Colonic mucosa (tissue), 4 donors: ENCODE measurements around the gene SPRED3. TPM values are rescaled to one million over a fixed set of nuclear protein-coding genes. Genes with fewer than 3 reads are reported as not detected.
"Not testable (repeated sequence)": the region's sequence is repeated elsewhere in the genome, so short reads cannot be mapped to it uniquely, and the experiment has no call there.

Source experiments
- DNase-seq: peaks from one replicate; pipeline ENCODE4 v3.0.0-alpha.2; 2020
- H3K27ac ChIP-seq: fragments of 200-600 bp; one replicate; pipeline ENCODE4 v1.8.0; 2021
- H3K27me3 ChIP-seq: fragments of 200-600 bp; one replicate; pipeline ENCODE4 v1.8.0; 2021
- H3K36me3 ChIP-seq: fragments of 200-600 bp; one replicate; pipeline ENCODE4 v1.8.0; 2021
- H3K4me1 ChIP-seq: fragments of 200-600 bp; one replicate; pipeline ENCODE4 v1.8.0; 2021; ENCODE audit warnings: mild to moderate bottlenecking
- H3K4me3 ChIP-seq: fragments of 200-600 bp; one replicate; pipeline ENCODE4 v1.8.0; 2021
- H3K9ac ChIP-seq, 2 donors: one replicate each; pipeline ENCODE4 v1.7.0; 2013; ENCODE audit warnings: control low read depth in 2 of 2, low read depth in 2 of 2, low read length in 2 of 2
- H3K9me3 ChIP-seq: fragments of 200-600 bp; one replicate; pipeline ENCODE4 v1.8.0; 2021
- CTCF ChIP-seq: fragments of 200-600 bp; IDR thresholded peaks from one replicate; pipeline ENCODE4 v1.8.0; 2022; ENCODE audit warnings: antibody characterized with exemption, mild to moderate bottlenecking
- intact Hi-C: fragments of 100-400 bp; cut with DNase I; formaldehyde crosslinking; loops from one replicate; pipeline ENCODE4 v1.14.1; 2022
- total RNA-seq, 2 donors: library from RNA; stranded (reverse); fragmentation: NEBNext Ultra II Directional in 1 of 2; extraction: Animal tissue kit (Norgen Biotek cat#: 25700) in 1 of 2; gene quantifications; one replicate each; pipeline ENCODE4 v1.2.1, GENCODE V29; 2021
- donor health status: healthy.
- donor health status: DM: no; HTN: no; CAD: no.
- donor health status: DM: no; HTN: no; CAD: no.

The SPRED3 gene
- total RNA-seq, 2 donors from 2014 or later: 0.61 to 0.99 TPM

- peak within 1 kb of the TSS; percentile 84 for H3K27ac ChIP-seq
- peak within 1 kb of the TSS; percentile 97 for H3K4me3 ChIP-seq
- H3K36me3 ChIP-seq: no peaks in the 10 kb centered on the region
- TF ChIP-seq CTCF: peak; percentile 99
- H3K4me1 ChIP-seq: peaks cover 7% of the 10 kb centered on the region
- intact Hi-C loops: loop anchor here (10.0 kb wide), 1 partner anchor 212 kb away; the partner anchor contains the start of genes EIF3K and MAP4K1
- peak within 1 kb of the TSS; percentile 92 to 99 for H3K9ac ChIP-seq
- no peaks in the 10 kb centered on the region for H3K9me3 ChIP-seq
- no peaks in the 10 kb centered on the region for H3K27me3 ChIP-seq
- DNase-seq: peak; percentile 97
Observed at GRCh38 chr19:38402967-38403674, 14.6 kb downstream of the SPRED3 start, which contains the start of gene FAM98C. TSS of gene FAM98C (plus strand) at chr19:38403093. CDS start at chr19:38403154, 61 bp downstream.

DNA sequence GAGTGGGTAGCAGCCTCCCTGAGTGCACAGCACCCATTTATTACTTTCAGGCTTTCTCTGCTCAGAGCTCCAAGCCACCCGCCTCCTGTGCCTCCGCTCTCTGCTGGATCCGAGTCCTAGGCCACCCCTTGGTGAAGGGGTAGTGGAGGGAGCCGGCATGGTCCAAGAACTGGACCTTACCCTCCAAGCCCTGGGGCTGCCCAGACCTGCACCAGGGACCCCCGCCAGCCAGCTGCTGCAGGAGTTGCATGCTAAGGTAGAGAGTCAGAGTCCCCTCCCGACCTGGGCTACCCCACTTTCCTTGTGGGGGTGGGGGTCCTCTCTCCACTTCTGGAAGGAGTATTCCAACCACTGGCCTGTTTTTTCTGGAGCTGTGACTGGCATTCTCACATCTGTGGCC is 16.4 kb downstream of the SPRED3 start:
- H3K4me3 ChIP-seq: no peak overlapping the region
- H3K27me3 ChIP-seq: no peaks in the 10 kb centered on the region
- peaks cover 7% of the 10 kb centered on the region for H3K4me1 ChIP-seq
- TF ChIP-seq CTCF: no peak
- peak overlapping the region in 1 of 2 donors; percentile 35 for H3K9ac ChIP-seq
- no peak overlapping the region for H3K27ac ChIP-seq
- H3K9me3 ChIP-seq: no peaks in the 10 kb centered on the region
- no peak for DNase-seq
- intact Hi-C loops: loop anchor here (10.0 kb wide), 1 partner anchor 210 kb away; the partner anchor contains the start of genes EIF3K and MAP4K1
- H3K36me3 ChIP-seq: no peaks in the 10 kb centered on the region

DNA sequence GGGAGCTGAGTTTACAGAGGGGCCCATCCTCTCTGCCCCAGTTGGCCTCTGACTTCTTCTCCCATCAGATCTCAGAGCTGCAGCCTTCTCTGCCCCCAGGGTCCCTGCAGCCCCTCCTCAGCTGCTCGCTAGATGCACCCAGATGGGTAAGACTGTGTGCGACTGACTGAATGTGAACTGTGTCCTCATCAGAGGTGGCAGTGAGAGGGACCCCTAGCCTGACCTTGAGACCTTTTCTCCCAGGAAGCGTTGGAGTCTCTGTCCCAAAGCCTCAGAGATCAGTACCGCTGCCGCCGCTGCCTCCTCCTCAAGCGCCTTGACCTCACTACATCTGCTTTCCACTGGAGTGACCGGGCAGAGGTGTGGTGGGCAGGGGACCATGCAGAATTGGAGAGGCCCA is 16.8 kb downstream of the SPRED3 start:
- intact Hi-C loops: loop anchor here (10.0 kb wide), 1 partner anchor 210 kb away; the partner anchor contains the start of genes EIF3K and MAP4K1

GRCh38 chr19:38409631-38410133 is 21.2 kb downstream of the SPRED3 start:
- Histone ChIP-seq H3K36me3 (no peaks in the 10 kb centered on the region), H3K27me3 (no peaks in the 10 kb centered on the region), H3K9ac (no peak overlapping the region), H3K4me1 (no peaks in the 10 kb centered on the region), H3K27ac (no peak overlapping the region), H3K9me3 (no peaks in the 10 kb centered on the region), H3K4me3 (no peak overlapping the region)
- intact Hi-C loops: loop anchor here (10.0 kb wide), 1 partner anchor 205 kb away; the partner anchor contains the start of genes EIF3K and MAP4K1
- TF ChIP-seq CTCF: no peak
- DNase-seq: no peak

More for the DNA sequence above, 16.8 kb downstream of the SPRED3 start:
- Histone ChIP-seq H3K36me3 (no peaks in the 10 kb centered on the region), H3K4me3 (no peak overlapping the region), H3K9me3 (no peaks in the 10 kb centered on the region), H3K27ac (no peak overlapping the region), H3K9ac (no peak overlapping the region), H3K4me1 (peaks cover 7% of the 10 kb centered on the region), H3K27me3 (no peaks in the 10 kb centered on the region)
- no peak for DNase-seq
- no peak for TF ChIP-seq CTCF

DNA sequence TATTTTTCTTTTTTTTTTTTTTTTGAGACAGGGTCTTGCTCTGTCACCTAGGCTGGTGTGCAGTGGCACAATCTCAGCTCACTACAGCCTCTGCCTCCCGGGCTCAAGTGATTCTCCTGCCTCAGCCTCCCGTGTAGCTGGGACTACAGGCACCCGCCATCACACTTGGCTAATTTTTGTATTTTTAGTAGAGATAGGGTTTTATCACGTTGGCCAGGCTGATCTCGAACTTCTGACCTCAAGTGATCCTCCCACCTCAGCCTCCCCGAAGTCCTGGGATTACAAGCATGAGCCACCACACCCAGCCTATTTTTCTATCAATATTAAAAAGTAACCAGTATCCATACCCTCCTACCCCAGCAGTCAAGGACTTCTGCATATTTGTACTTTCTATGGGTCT is 21.9 kb downstream of the SPRED3 start:
- H3K4me3 ChIP-seq, H3K27me3 ChIP-seq, intact Hi-C loops, H3K9me3 ChIP-seq, H3K36me3 ChIP-seq, H3K9ac ChIP-seq, H3K27ac ChIP-seq, DNase-seq, H3K4me1 ChIP-seq: not testable (repeated sequence)
